Spleen (tissue), 7 donors: ENCODE data around the gene MRM1.

ENCODE experiments used
- POLR2A ChIP-seq, 3 donors: fragments of 450-650 bp; IDR thresholded peaks; one replicate each; pipeline ENCODE4 v1.5.1; 2017; ENCODE audit warnings: antibody characterized with exemption in 3 of 3, mild to moderate bottlenecking in 1 of 3
- POLR2AphosphoS5 ChIP-seq, 3 donors: sonication (generic); formaldehyde crosslinking; IDR thresholded peaks; one replicate each; pipeline ENCODE4 v1.5.1; 2017; ENCODE audit warnings: antibody characterized with exemption in 3 of 3
- TF ChIP-seq, protein P1 (sequence below), 11 experiments: fragments of 200-600 bp in 7 of 11; fragments of 450-650 bp in 4 of 11; sonication (generic) in 4 of 11; IDR thresholded peaks in 8 of 11; conservative IDR thresholded peaks in 3 of 11; 1 replicate in 7 of 11; 2 replicates in 4 of 11; pipeline versions ENCODE4 v1.4.0 to v1.8.0; 2016 to 2021; ENCODE audit warnings: antibody characterized with exemption in 11 of 11, inconsistent platforms in 4 of 11, mild to moderate bottlenecking in 1 of 11
- donor health status: DM: no; HTN: no; CAD: no; lungs with moderate emphysema.
- donor health status: DM: no; HTN: no; CAD: no.
- donor health status: DM: no; HTN: no; CAD: no.

DNA sequence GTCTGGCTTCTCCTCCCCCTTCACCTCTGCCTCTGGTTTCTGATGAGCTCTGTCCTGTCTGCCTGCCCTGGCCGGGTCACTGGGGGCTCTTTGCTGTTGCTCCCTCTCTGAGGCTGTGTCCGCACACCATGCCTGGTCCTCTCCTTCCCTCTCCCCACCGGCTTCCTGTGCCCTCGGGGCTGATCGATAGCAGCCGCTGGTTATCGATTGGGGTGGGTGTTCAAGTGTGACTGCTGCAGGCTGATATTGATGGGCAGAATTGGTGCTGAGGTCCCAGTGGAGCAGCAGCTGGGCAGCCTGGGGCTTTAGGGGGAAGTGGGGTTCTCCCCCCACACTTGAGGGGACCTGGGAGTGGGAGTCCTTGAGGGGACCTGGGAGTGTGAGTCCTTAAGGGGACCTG, 16.4 kb downstream of the MRM1 start:
- TF ChIP-seq, protein P1, sequence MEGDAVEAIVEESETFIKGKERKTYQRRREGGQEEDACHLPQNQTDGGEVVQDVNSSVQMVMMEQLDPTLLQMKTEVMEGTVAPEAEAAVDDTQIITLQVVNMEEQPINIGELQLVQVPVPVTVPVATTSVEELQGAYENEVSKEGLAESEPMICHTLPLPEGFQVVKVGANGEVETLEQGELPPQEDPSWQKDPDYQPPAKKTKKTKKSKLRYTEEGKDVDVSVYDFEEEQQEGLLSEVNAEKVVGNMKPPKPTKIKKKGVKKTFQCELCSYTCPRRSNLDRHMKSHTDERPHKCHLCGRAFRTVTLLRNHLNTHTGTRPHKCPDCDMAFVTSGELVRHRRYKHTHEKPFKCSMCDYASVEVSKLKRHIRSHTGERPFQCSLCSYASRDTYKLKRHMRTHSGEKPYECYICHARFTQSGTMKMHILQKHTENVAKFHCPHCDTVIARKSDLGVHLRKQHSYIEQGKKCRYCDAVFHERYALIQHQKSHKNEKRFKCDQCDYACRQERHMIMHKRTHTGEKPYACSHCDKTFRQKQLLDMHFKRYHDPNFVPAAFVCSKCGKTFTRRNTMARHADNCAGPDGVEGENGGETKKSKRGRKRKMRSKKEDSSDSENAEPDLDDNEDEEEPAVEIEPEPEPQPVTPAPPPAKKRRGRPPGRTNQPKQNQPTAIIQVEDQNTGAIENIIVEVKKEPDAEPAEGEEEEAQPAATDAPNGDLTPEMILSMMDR (IDR thresholded peaks at IDR 0.05 in 8 of 11, conservative IDR thresholded peaks at IDR 0.05 in 3 of 11) = no peak
- TF ChIP-seq POLR2A (IDR thresholded peaks at IDR 0.05) (no peak), POLR2AphosphoS5 (IDR thresholded peaks at IDR 0.05) (no peak)
